ENCODE data around the gene SKI. TPM values are rescaled to one million over a fixed set of nuclear protein-coding genes. Genes with fewer than 3 reads are reported as not detected.

Gene SKI
- total and polyA plus RNA-seq, 10 of the 15 experiments (the other 5 are each of a cell fraction or from before 2014, with no cell fraction given): 0.03 to 14.9 (median 0.96) TPM

GRCh38 chr1:2312160-2312514 is 84.0 kb downstream of the SKI start:
- ChIA-PET SMC1A (ENCODE audit: uncharacterized antibody, unreplicated experiment) (interaction anchor here (0.9 to 1.1 kb wide), 2 partner anchors 20 to 113 kb away, joined by 3 to 4 read pairs; no protein-coding TSS in a partner anchor), RAD21 (ENCODE audit: unreplicated experiment) (interaction anchor here (0.9 kb wide), 2 partner anchors 108 to 117 kb away, joined by 3 read pairs; no protein-coding TSS in a partner anchor), CTCF (interaction anchor here (0.8 to 1.4 kb wide), 5 partner anchors 70 to 137 kb away, joined by 3 to 5 read pairs (median 4); partner anchors contain the start of gene FAAP20), POLR2A (no interaction called here)
- Histone ChIP-seq H3K4me3 (no peak overlapping the region), H3K36me3 (ENCODE audit: control insufficient read depth in 2 of 2, insufficient read depth in 2 of 2, low read length in 1 of 2) (peaks cover 2 to 5% of the 10 kb centered on the region in 2 experiments; a peak in 3 of 4 replicates), H4K20me1 (ENCODE audit: control insufficient read depth, insufficient read depth) (no peaks in the 10 kb centered on the region), H3K79me2 (ENCODE audit: control insufficient read depth, insufficient read depth, low read length) (no peaks in the 10 kb centered on the region), H2AFZ (ENCODE audit: control insufficient read depth, low read depth, low read length) (no peak overlapping the region), H3K9me3 (replicated peaks; ENCODE audit: control insufficient read depth, insufficient read depth, low read length) (no peaks in the 10 kb centered on the region), H3K4me2 (ENCODE audit: control insufficient read depth, insufficient read depth) (0 out of 2 replicates have a peak overlapping the region, but pooled peaks have one; percentile 25), H3K4me1 (ENCODE audit: control insufficient read depth, insufficient read depth, low read length) (peaks cover 10% of the 10 kb centered on the region), H3K27ac (ENCODE audit: control insufficient read depth, insufficient read depth) (no peak overlapping the region), H3K27me3 (replicated peaks in 1 of 2; ENCODE audit: control insufficient read depth in 2 of 2, insufficient read depth in 2 of 2, low read length in 1 of 2) (no peaks in the 10 kb centered on the region), H3K9ac (ENCODE audit: control insufficient read depth, insufficient read depth, low read length) (no peak overlapping the region)
- TF ChIP-seq ZNF687 (IDR thresholded peaks at IDR 0.05) (no peak), IKZF1 (conservative IDR thresholded peaks at IDR 0.05) (no peak), ASH2L (IDR thresholded peaks at IDR 0.05; ENCODE audit: borderline replicate concordance, low read depth) (no peak), RAD51 (IDR thresholded peaks at IDR 0.05) (no peak), EZH2 (IDR thresholded peaks at IDR 0.05; ENCODE audit: borderline replicate concordance, control insufficient read depth, low read depth, low read length) (no peak), NFXL1 (IDR thresholded peaks at IDR 0.05; ENCODE audit: borderline replicate concordance) (no peak), RBBP5 (conservative IDR thresholded peaks at IDR 0.05) (no peak), CEBPB (IDR thresholded peaks at IDR 0.05; ENCODE audit: borderline replicate concordance in 1 of 2, low read depth in 2 of 2, low read length in 2 of 2) (no peak), FOS (IDR thresholded peaks at IDR 0.05; ENCODE audit: borderline replicate concordance, extremely low read depth, insufficient read length) (no peak), NR2C2 (IDR thresholded peaks at IDR 0.05; ENCODE audit: borderline replicate concordance, control insufficient read depth, insufficient read length, low read depth) (no peak), PAX8 (IDR thresholded peaks at IDR 0.05) (no peak), STAT3 (IDR thresholded peaks at IDR 0.05; ENCODE audit: low read depth, low read length) (no peak), NR2F1 (conservative IDR thresholded peaks at IDR 0.05) (no peak), SRF (IDR thresholded peaks at IDR 0.05; ENCODE audit: low read depth in 2 of 2, low read length in 2 of 2) (no peak), NRF1 (conservative IDR thresholded peaks at IDR 0.05; ENCODE audit: low read depth, low read length) (no peak), SMAD5 (IDR thresholded peaks at IDR 0.05; ENCODE audit: low read depth) (no peak)
- TF ChIP-seq, protein P1, sequence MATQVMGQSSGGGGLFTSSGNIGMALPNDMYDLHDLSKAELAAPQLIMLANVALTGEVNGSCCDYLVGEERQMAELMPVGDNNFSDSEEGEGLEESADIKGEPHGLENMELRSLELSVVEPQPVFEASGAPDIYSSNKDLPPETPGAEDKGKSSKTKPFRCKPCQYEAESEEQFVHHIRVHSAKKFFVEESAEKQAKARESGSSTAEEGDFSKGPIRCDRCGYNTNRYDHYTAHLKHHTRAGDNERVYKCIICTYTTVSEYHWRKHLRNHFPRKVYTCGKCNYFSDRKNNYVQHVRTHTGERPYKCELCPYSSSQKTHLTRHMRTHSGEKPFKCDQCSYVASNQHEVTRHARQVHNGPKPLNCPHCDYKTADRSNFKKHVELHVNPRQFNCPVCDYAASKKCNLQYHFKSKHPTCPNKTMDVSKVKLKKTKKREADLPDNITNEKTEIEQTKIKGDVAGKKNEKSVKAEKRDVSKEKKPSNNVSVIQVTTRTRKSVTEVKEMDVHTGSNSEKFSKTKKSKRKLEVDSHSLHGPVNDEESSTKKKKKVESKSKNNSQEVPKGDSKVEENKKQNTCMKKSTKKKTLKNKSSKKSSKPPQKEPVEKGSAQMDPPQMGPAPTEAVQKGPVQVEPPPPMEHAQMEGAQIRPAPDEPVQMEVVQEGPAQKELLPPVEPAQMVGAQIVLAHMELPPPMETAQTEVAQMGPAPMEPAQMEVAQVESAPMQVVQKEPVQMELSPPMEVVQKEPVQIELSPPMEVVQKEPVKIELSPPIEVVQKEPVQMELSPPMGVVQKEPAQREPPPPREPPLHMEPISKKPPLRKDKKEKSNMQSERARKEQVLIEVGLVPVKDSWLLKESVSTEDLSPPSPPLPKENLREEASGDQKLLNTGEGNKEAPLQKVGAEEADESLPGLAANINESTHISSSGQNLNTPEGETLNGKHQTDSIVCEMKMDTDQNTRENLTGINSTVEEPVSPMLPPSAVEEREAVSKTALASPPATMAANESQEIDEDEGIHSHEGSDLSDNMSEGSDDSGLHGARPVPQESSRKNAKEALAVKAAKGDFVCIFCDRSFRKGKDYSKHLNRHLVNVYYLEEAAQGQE (IDR thresholded peaks at IDR 0.05; ENCODE audit: low read depth, low read length): no peak
- no TSS peak for BruUV-seq (replicated peaks)
- ATAC-seq (no peak), FAIRE-seq (no peak), DNase-seq (ENCODE audit: low read depth, low spot score) (no peak)
- intact Hi-C loops (cut with micrococcal nuclease; ENCODE audit: unreplicated experiment): loop anchor here (5.0 kb wide), 2 partner anchors 85 to 115 kb away; partner anchors contain the start of gene SKI
- in situ Hi-C loops (cut with MboI): no loop called here
- 56% methylated on average over 10 of the region's 10 CpGs for WGBS (ENCODE audit: insufficient coverage, insufficient replicate concordance, low lambda C conversion rate, missing lambda C conversion rate)
